Activated naive CD4-positive, alpha-beta T cell treated with anti-CD3 and anti-CD28 coated beads, Interleukin-2, amount 50 U/mL, for 24 hours (primary cell): ENCODE data around the gene NCOA3.

ENCODE experiments used
- H3K27ac Mint-ChIP-seq: one replicate; pipeline ENCODE4 v1.8.0; 2021; ENCODE audit warnings: mild to moderate bottlenecking, mixed read lengths
- H3K27me3 Mint-ChIP-seq: one replicate; pipeline ENCODE4 v1.8.0; 2021; ENCODE audit warnings: mixed read lengths
- H3K36me3 Mint-ChIP-seq: one replicate; pipeline ENCODE4 v1.8.0; 2021; ENCODE audit warnings: mixed read lengths
- H3K4me1 Mint-ChIP-seq: one replicate; pipeline ENCODE4 v1.8.0; 2021; ENCODE audit warnings: mixed read lengths
- H3K4me3 Mint-ChIP-seq: one replicate; pipeline ENCODE4 v1.8.0; 2021; ENCODE audit warnings: mild to moderate bottlenecking, mixed read lengths
- H3K9me3 Mint-ChIP-seq: one replicate; pipeline ENCODE4 v1.8.0; 2021; ENCODE audit warnings: mixed read lengths

The NCOA3 gene

GRCh38 chr20:47700327-47700726 lies 198.6 kb downstream of the NCOA3 start:
- H3K27me3 Mint-ChIP-seq, result no peaks in the 10 kb centered on the region
- H3K4me1 Mint-ChIP-seq, result peaks cover 6% of the 10 kb centered on the region
- H3K36me3 Mint-ChIP-seq, result no peaks in the 10 kb centered on the region
- no peaks in the 10 kb centered on the region for H3K9me3 Mint-ChIP-seq
- H3K4me3 Mint-ChIP-seq, result no peak overlapping the region
- H3K27ac Mint-ChIP-seq, result no peak overlapping the region

- Mint-ChIP-seq H3K36me3 (no peaks in the 10 kb centered on the region), H3K27ac (no peak overlapping the region), H3K9me3 (no peaks in the 10 kb centered on the region), H3K4me1 (no peaks in the 10 kb centered on the region), H3K27me3 (no peaks in the 10 kb centered on the region), H3K4me3 (no peak overlapping the region)
Observed at GRCh38 chr20:47701612-47702011, 199.9 kb downstream of the NCOA3 start.

- H3K27ac Mint-ChIP-seq, result no peak overlapping the region
- H3K4me3 Mint-ChIP-seq, result no peak overlapping the region
- no peaks in the 10 kb centered on the region for H3K27me3 Mint-ChIP-seq
- no peaks in the 10 kb centered on the region for H3K9me3 Mint-ChIP-seq
- no peaks in the 10 kb centered on the region for H3K4me1 Mint-ChIP-seq
- H3K36me3 Mint-ChIP-seq, result no peaks in the 10 kb centered on the region
Observed at GRCh38 chr20:47703748-47704147, 202.1 kb downstream of the NCOA3 start.

GRCh38 chr20:47704746-47705496 lies 203.2 kb downstream of the NCOA3 start:
- Mint-ChIP-seq H3K4me3 (no peak overlapping the region), H3K36me3 (no peaks in the 10 kb centered on the region), H3K27me3 (no peaks in the 10 kb centered on the region), H3K27ac (no peak overlapping the region), H3K9me3 (no peaks in the 10 kb centered on the region), H3K4me1 (no peaks in the 10 kb centered on the region)

GRCh38 chr20:47705497-47705856 lies 203.8 kb downstream of the NCOA3 start:
- no peak overlapping the region for H3K27ac Mint-ChIP-seq
- no peaks in the 10 kb centered on the region for H3K27me3 Mint-ChIP-seq
- H3K9me3 Mint-ChIP-seq, result no peaks in the 10 kb centered on the region
- no peak overlapping the region for H3K4me3 Mint-ChIP-seq
- no peaks in the 10 kb centered on the region for H3K36me3 Mint-ChIP-seq
- H3K4me1 Mint-ChIP-seq, result no peaks in the 10 kb centered on the region

- no peak overlapping the region for H3K4me3 Mint-ChIP-seq
- H3K4me1 Mint-ChIP-seq, result no peaks in the 10 kb centered on the region
- no peaks in the 10 kb centered on the region for H3K36me3 Mint-ChIP-seq
- H3K27me3 Mint-ChIP-seq, result no peaks in the 10 kb centered on the region
- no peaks in the 10 kb centered on the region for H3K9me3 Mint-ChIP-seq
- no peak overlapping the region for H3K27ac Mint-ChIP-seq
Observed at GRCh38 chr20:47706345-47706744, 204.7 kb downstream of the NCOA3 start.
